HepG2 (cell line): ENCODE measurements around the gene CEP63. TPM values are rescaled to one million over a fixed set of nuclear protein-coding genes. Genes with fewer than 3 reads are reported as not detected.

Experiments
- ATAD3A ChIP-seq: sonication (generic); formaldehyde crosslinking; IDR thresholded peaks from 2 replicates; pipeline ENCODE4 v1.4.0; 2020; ENCODE audit warnings: missing genetic modification reagents
- CBFB ChIP-seq: sonication (generic); formaldehyde crosslinking; IDR thresholded peaks from 2 replicates; pipeline ENCODE4 v1.4.0; 2020; ENCODE audit warnings: missing genetic modification reagents
- CREB1 ChIP-seq, 2 experiments: fragments of 450-650 bp in 1 of 2; IDR thresholded peaks; 2 replicates each; pipeline ENCODE4 v1.6.1; 2016 to 2017; ENCODE audit warnings: control low read depth in 1 of 2, mild to moderate bottlenecking in 1 of 2, missing compliant biosample characterization in 1 of 2, missing genetic modification characterization in 1 of 2
- FOXK2 ChIP-seq: fragments of 450-650 bp; IDR thresholded peaks from 2 replicates; pipeline ENCODE4 v1.6.1; 2016
- IRF1 ChIP-seq: sonication (generic); formaldehyde crosslinking; IDR thresholded peaks from 2 replicates; pipeline ENCODE4 v1.4.0; 2020; ENCODE audit warnings: low read depth, mild to moderate bottlenecking, missing genetic modification reagents
- KDM5B ChIP-seq: sonication (generic); formaldehyde crosslinking; IDR thresholded peaks from 2 replicates; pipeline ENCODE4 v1.4.0; 2020; ENCODE audit warnings: missing genetic modification reagents, mild to moderate bottlenecking, borderline replicate concordance
- MIER3 ChIP-seq: IDR thresholded peaks from 2 replicates; pipeline ENCODE4 v1.6.1; 2016; ENCODE audit warnings: missing compliant biosample characterization, borderline replicate concordance
- MXI1 ChIP-seq: IDR thresholded peaks from 3 replicates; pipeline ENCODE4 v1.6.1; 2012; ENCODE audit warnings: low read depth, low read length, inconsistent platforms, borderline replicate concordance
- RBM22 ChIP-seq: fragments of 200-400 bp; formaldehyde crosslinking; optimal IDR thresholded peaks from 2 replicates; pipeline ENCODE3; 2017; ENCODE audit warnings: mild to moderate bottlenecking, low read length, moderate library complexity
- SCMH1 ChIP-seq: sonication (generic); formaldehyde crosslinking; IDR thresholded peaks from 2 replicates; pipeline ENCODE4 v1.9.0; 2021; ENCODE audit warnings: missing genetic modification reagents, mild to moderate bottlenecking, borderline replicate concordance
- SP4 ChIP-seq: sonication (generic); formaldehyde crosslinking; IDR thresholded peaks from 2 replicates; pipeline ENCODE4 v1.8.1; 2023; ENCODE audit warnings: mild to moderate bottlenecking, missing genetic modification reagents
- TEAD3 ChIP-seq: optimal IDR thresholded peaks from 2 replicates; pipeline ENCODE3; 2016; ENCODE audit warnings: borderline replicate concordance
- ZNF12 ChIP-seq: sonication (generic); formaldehyde crosslinking; IDR thresholded peaks from 2 replicates; pipeline ENCODE4 v1.5.0; 2020; ENCODE audit warnings: missing genetic modification reagents
- ZNF207 ChIP-seq: fragments of 450-650 bp; IDR thresholded peaks from 2 replicates; pipeline ENCODE4 v1.6.1; 2016; ENCODE audit warnings: antibody characterized with exemption, borderline replicate concordance
- ZNF225 ChIP-seq: sonication (generic); formaldehyde crosslinking; IDR thresholded peaks from 2 replicates; pipeline ENCODE4 v1.4.0; 2020; ENCODE audit warnings: mild to moderate bottlenecking, missing genetic modification reagents
- ZNF34 ChIP-seq: sonication (generic); formaldehyde crosslinking; IDR thresholded peaks from 2 replicates; pipeline ENCODE4 v1.4.0; 2020; ENCODE audit warnings: mild to moderate bottlenecking, missing genetic modification reagents, borderline replicate concordance
- ZNF460 ChIP-seq: sonication (generic); formaldehyde crosslinking; IDR thresholded peaks from 2 replicates; pipeline ENCODE4 v1.5.1; 2020; ENCODE audit warnings: missing genetic modification reagents, mild to moderate bottlenecking, borderline replicate concordance
- ZNF513 ChIP-seq: sonication (generic); formaldehyde crosslinking; conservative IDR thresholded peaks from 2 replicates; pipeline ENCODE4 v1.5.0; 2020; ENCODE audit warnings: missing genetic modification reagents
- ZNF615 ChIP-seq: sonication (generic); formaldehyde crosslinking; IDR thresholded peaks from 2 replicates; pipeline ENCODE4 v1.5.0; 2020; ENCODE audit warnings: mild to moderate bottlenecking, missing genetic modification reagents, borderline replicate concordance
- ZNF773 ChIP-seq: sonication (generic); formaldehyde crosslinking; IDR thresholded peaks from 2 replicates; pipeline ENCODE4 v1.4.0; 2020; ENCODE audit warnings: missing genetic modification reagents, borderline replicate concordance
- polyA plus RNA-seq, 8 experiments: library from polyadenylated mRNA; depleted of rRNA in 3 of 8; stranded (reverse) in 7 of 8; unstranded in 1 of 8; fragments of >200 nt; fragmentation: Illumina TruSeq in 4 of 8; extraction: Trizol in 4 of 8; gene quantifications; 2 replicates each; pipeline versions ENCODE4 v1.2.1 to v1.2.3, GENCODE V29; 2011 to 2016; ENCODE audit warnings: low read depth in 4 of 8, missing spikeins in 1 of 8, mixed read lengths in 1 of 8; ENCODE audit not compliant: insufficient read depth in 1 of 8
- total RNA-seq, 5 experiments: library from RNA; depleted of rRNA; stranded (reverse); fragments of >200 nt; fragmentation: Illumina TruSeq; extraction: Trizol; gene quantifications; 2 replicates each; pipeline ENCODE4 v1.2.3, GENCODE V29; 2016; ENCODE audit warnings: low read depth in 1 of 5
- TF ChIP-seq, protein P1 (sequence below): IDR thresholded peaks from 2 replicates; pipeline ENCODE4 v1.6.1; 2016; ENCODE audit warnings: missing biosample characterization, missing genetic modification reagents, low read depth
- TF ChIP-seq, protein P2 (sequence below): sonication (generic); formaldehyde crosslinking; IDR thresholded peaks from 2 replicates; pipeline ENCODE4 v1.4.0; 2020; ENCODE audit warnings: low read depth, mild to moderate bottlenecking, missing genetic modification reagents
- TF ChIP-seq, protein P3 (sequence below): sonication (generic); formaldehyde crosslinking; IDR thresholded peaks from 2 replicates; pipeline ENCODE4 v1.8.0; 2022; ENCODE audit warnings: mild to moderate bottlenecking, missing genetic modification reagents

The CEP63 gene
- total and polyA plus RNA-seq, 2 of the 13 experiments (the other 11 are each of a cell fraction or from before 2014, with no cell fraction given), result 7.2 to 18.4 TPM

- TF ChIP-seq SCMH1 (no peak), ZNF12 (peak; percentile 38), RBM22 (no peak), TEAD3 (CRISPR knock-in tag) (peak; percentile 7), ZNF773 (0 out of 2 replicates have a peak, but pooled peaks have one; percentile 52), ZNF34 (no peak), MXI1 (peak; percentile 39; the same call in 1 of the 3 replicates), ZNF615 (CRISPR knock-in tag) (no peak), ATAD3A (CRISPR knock-in tag) (no peak), CREB1 (IDR thresholded peaks at IDR 0.05) (peak; percentile 54), CREB1 (CRISPR knock-in tag; IDR thresholded peaks at IDR 0.05) (peak; percentile 63), FOXK2 (peak; percentile 41; the same call in 1 of the 2 replicates), ZNF460 (CRISPR knock-in tag) (no peak), IRF1 (CRISPR knock-in tag) (no peak), CBFB (peak; percentile 55; the same call in 1 of the 2 replicates), ZNF207 (no peak), KDM5B (CRISPR knock-in tag) (peak; percentile 97), ZNF225 (CRISPR knock-in tag) (peak; percentile 84; the same call in 1 of the 2 replicates), MIER3 (0 out of 2 replicates have a peak, but pooled peaks have one; percentile 53), SP4 (CRISPR knock-in tag) (no peak), ZNF513 (CRISPR knock-in tag) (no peak)
- TF ChIP-seq, protein P1, sequence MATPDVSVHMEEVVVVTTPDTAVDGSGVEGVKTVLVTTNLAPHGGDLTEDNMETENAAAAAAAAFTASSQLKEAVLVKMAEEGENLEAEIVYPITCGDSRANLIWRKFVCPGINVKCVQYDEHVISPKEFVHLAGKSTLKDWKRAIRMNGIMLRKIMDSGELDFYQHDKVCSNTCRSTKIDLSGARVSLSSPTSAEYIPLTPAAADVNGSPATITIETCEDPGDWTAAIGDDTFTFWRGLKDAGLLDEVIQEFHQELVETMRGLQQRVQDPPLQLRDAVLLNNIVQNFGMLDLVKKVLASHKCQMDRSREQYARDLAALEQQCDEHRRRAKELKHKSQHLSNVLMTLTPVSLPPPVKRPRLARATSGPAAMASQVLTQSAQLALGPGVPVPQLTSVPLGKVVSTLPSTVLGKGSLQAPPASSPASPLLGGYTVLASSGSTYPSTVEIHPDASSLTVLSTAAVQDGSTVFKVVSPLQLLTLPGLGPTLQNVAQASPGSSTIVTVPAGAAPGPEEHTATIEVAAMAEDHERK, result no peak; the same call in 1 of the 2 replicates
- TF ChIP-seq, protein P2, sequence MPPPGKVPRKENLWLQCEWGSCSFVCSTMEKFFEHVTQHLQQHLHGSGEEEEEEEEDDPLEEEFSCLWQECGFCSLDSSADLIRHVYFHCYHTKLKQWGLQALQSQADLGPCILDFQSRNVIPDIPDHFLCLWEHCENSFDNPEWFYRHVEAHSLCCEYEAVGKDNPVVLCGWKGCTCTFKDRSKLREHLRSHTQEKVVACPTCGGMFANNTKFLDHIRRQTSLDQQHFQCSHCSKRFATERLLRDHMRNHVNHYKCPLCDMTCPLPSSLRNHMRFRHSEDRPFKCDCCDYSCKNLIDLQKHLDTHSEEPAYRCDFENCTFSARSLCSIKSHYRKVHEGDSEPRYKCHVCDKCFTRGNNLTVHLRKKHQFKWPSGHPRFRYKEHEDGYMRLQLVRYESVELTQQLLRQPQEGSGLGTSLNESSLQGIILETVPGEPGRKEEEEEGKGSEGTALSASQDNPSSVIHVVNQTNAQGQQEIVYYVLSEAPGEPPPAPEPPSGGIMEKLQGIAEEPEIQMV (CRISPR knock-in tag), result peak; percentile 62; the same call in 1 of the 2 replicates
- TF ChIP-seq, protein P3, sequence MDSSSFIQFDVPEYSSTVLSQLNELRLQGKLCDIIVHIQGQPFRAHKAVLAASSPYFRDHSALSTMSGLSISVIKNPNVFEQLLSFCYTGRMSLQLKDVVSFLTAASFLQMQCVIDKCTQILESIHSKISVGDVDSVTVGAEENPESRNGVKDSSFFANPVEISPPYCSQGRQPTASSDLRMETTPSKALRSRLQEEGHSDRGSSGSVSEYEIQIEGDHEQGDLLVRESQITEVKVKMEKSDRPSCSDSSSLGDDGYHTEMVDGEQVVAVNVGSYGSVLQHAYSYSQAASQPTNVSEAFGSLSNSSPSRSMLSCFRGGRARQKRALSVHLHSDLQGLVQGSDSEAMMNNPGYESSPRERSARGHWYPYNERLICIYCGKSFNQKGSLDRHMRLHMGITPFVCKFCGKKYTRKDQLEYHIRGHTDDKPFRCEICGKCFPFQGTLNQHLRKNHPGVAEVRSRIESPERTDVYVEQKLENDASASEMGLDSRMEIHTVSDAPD (CRISPR knock-in tag), result no peak
Measured at GRCh38 chr3:134485718-134486576, at the start of gene CEP63, which contains the start of gene ANAPC13 (continued).
